ENCODE data around the gene SEPTIN10. TPM values are rescaled to one million over a fixed set of nuclear protein-coding genes. Genes with fewer than 3 reads are reported as not detected.

SEPTIN10 gene
- total RNA-seq, 1 donor from 2014 or later = 107 TPM

GRCh38 chr2:109554758-109555157 lies 59.0 kb downstream of the SEPTIN10 start:
- intact Hi-C loops (cut with DNase I) = no loop called here
- peaks cover 0 to 3% of the 10 kb centered on the region in 2 donors for H3K36me3 ChIP-seq
- peaks cover 16% of the 10 kb centered on the region for H3K4me1 ChIP-seq
- no peaks in the 10 kb centered on the region for H3K9me3 ChIP-seq
- H3K27ac ChIP-seq = no peak overlapping the region
- no peaks in the 10 kb centered on the region for H3K27me3 ChIP-seq
- H3K4me3 ChIP-seq = no peak overlapping the region
- no peak for TF ChIP-seq CTCF (IDR thresholded peaks at IDR 0.05)
- TF ChIP-seq POLR2AphosphoS5 (IDR thresholded peaks at IDR 0.05; ENCODE audit: insufficient read depth in 1 of 2, low read depth in 1 of 2) = no peak
- no peak for TF ChIP-seq POLR2A (IDR thresholded peaks at IDR 0.05)
- DNase-seq (ENCODE audit: extremely low spot score in 2 of 2) = no peak

- H3K4me3 ChIP-seq = no peak overlapping the region
- no peaks in the 10 kb centered on the region for H3K27me3 ChIP-seq
- no peak for DNase-seq (ENCODE audit: extremely low spot score in 2 of 2)
- TF ChIP-seq POLR2AphosphoS5 (IDR thresholded peaks at IDR 0.05; ENCODE audit: insufficient read depth in 1 of 2, low read depth in 1 of 2) (no peak), POLR2A (IDR thresholded peaks at IDR 0.05) (no peak), CTCF (IDR thresholded peaks at IDR 0.05) (no peak)
- intact Hi-C loops (cut with DNase I) = loop anchor here (5.0 kb wide), 1 partner anchor 178 kb away; no protein-coding TSS in a partner anchor
- no peaks in the 10 kb centered on the region for H3K4me1 ChIP-seq
- H3K27ac ChIP-seq = no peak overlapping the region
- no peaks in the 10 kb centered on the region for H3K9me3 ChIP-seq
- H3K36me3 ChIP-seq = peaks cover 0 to 3% of the 10 kb centered on the region in 2 donors
Observed at GRCh38 chr2:109549016-109549590, 64.7 kb downstream of the SEPTIN10 start.

GRCh38 chr2:109547280-109547679 lies 66.5 kb downstream of the SEPTIN10 start:
- intact Hi-C loops (cut with DNase I) = loop anchor here (5.0 kb wide), 1 partner anchor 180 kb away; no protein-coding TSS in a partner anchor
- no peaks in the 10 kb centered on the region for H3K9me3 ChIP-seq
- H3K36me3 ChIP-seq = peaks cover 0 to under 1% of the 10 kb centered on the region in 2 donors

GRCh38 chr2:109545828-109546713 lies 67.7 kb downstream of the SEPTIN10 start:
- Histone ChIP-seq H3K27me3 (no peaks in the 10 kb centered on the region), H3K36me3 (no peaks in the 10 kb centered on the region), H3K4me3 (no peak overlapping the region), H3K27ac (no peak overlapping the region), H3K4me1 (no peaks in the 10 kb centered on the region), H3K9me3 (no peaks in the 10 kb centered on the region)
- no peak for TF ChIP-seq POLR2AphosphoS5 (IDR thresholded peaks at IDR 0.05; ENCODE audit: insufficient read depth in 1 of 2, low read depth in 1 of 2)
- TF ChIP-seq CTCF (IDR thresholded peaks at IDR 0.05) = peak; percentile 89 to 93 (median 89)
- no peak for DNase-seq (ENCODE audit: extremely low spot score in 2 of 2)
- intact Hi-C loops (cut with DNase I) = loop anchor here (5.0 kb wide), 1 partner anchor 181 kb away; no protein-coding TSS in a partner anchor

More at GRCh38 chr2:109547280-109547679, 66.5 kb downstream of the SEPTIN10 start:
- no peak for TF ChIP-seq POLR2A (IDR thresholded peaks at IDR 0.05)
- TF ChIP-seq POLR2AphosphoS5 (IDR thresholded peaks at IDR 0.05; ENCODE audit: insufficient read depth in 1 of 2, low read depth in 1 of 2) = no peak
- no peak for TF ChIP-seq CTCF (IDR thresholded peaks at IDR 0.05)
- no peak for DNase-seq (ENCODE audit: extremely low spot score in 2 of 2)
- no peaks in the 10 kb centered on the region for H3K27me3 ChIP-seq
- no peak overlapping the region for H3K27ac ChIP-seq
- H3K4me1 ChIP-seq = no peaks in the 10 kb centered on the region
- H3K4me3 ChIP-seq = no peak overlapping the region

All from vagina (tissue), 2 donors.